GM10266 (cell line): Measurements from ENCODE around the gene PCED1B.

ENCODE experiments used
- DNase-seq: peaks from one replicate; pipeline ENCODE4 v3.0.0; 2012; ENCODE audit errors: extremely low spot score
- TF ChIP-seq, protein P1 (sequence below): IDR thresholded peaks from 2 replicates; pipeline ENCODE4 v1.5.1; 2012; ENCODE audit warnings: mild to moderate bottlenecking, low read depth; ENCODE audit not compliant: control insufficient read depth, insufficient read depth; ENCODE audit errors: missing control alignments

The PCED1B gene

GRCh38 chr12:47251919-47252318, 172.5 kb downstream of the PCED1B start:
- no peak for DNase-seq
- TF ChIP-seq, protein P1, sequence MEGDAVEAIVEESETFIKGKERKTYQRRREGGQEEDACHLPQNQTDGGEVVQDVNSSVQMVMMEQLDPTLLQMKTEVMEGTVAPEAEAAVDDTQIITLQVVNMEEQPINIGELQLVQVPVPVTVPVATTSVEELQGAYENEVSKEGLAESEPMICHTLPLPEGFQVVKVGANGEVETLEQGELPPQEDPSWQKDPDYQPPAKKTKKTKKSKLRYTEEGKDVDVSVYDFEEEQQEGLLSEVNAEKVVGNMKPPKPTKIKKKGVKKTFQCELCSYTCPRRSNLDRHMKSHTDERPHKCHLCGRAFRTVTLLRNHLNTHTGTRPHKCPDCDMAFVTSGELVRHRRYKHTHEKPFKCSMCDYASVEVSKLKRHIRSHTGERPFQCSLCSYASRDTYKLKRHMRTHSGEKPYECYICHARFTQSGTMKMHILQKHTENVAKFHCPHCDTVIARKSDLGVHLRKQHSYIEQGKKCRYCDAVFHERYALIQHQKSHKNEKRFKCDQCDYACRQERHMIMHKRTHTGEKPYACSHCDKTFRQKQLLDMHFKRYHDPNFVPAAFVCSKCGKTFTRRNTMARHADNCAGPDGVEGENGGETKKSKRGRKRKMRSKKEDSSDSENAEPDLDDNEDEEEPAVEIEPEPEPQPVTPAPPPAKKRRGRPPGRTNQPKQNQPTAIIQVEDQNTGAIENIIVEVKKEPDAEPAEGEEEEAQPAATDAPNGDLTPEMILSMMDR: no peak

DNA sequence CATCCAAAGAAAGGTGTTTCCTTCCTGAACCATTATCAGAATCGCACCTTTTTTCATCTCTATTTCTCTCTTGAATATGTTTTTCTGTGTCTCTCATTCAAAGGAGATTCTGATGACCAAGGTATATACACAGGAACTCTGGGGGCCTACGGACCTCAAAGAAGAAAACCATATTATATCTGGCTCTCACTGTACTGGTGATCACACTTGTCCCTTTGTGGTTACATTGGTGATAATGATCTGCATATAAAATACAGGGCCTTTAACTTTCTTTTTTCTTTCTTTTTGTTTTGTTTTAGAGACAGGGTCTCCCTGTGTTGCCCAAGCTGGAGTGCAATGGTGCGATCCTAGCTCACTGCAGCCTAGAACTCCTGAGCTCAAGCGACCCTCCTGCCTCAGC, 185.5 kb downstream of the PCED1B start:
- no peak for DNase-seq
- TF ChIP-seq, protein P1: no peak

- no peak for DNase-seq
- TF ChIP-seq, protein P1: no peak
These were observed 186.0 kb downstream of the PCED1B start for GRCh38 chr12:47265391-47265790.

GRCh38 chr12:47267571-47267970, 188.2 kb downstream of the PCED1B start:
- TF ChIP-seq, protein P1: no peak

DNA sequence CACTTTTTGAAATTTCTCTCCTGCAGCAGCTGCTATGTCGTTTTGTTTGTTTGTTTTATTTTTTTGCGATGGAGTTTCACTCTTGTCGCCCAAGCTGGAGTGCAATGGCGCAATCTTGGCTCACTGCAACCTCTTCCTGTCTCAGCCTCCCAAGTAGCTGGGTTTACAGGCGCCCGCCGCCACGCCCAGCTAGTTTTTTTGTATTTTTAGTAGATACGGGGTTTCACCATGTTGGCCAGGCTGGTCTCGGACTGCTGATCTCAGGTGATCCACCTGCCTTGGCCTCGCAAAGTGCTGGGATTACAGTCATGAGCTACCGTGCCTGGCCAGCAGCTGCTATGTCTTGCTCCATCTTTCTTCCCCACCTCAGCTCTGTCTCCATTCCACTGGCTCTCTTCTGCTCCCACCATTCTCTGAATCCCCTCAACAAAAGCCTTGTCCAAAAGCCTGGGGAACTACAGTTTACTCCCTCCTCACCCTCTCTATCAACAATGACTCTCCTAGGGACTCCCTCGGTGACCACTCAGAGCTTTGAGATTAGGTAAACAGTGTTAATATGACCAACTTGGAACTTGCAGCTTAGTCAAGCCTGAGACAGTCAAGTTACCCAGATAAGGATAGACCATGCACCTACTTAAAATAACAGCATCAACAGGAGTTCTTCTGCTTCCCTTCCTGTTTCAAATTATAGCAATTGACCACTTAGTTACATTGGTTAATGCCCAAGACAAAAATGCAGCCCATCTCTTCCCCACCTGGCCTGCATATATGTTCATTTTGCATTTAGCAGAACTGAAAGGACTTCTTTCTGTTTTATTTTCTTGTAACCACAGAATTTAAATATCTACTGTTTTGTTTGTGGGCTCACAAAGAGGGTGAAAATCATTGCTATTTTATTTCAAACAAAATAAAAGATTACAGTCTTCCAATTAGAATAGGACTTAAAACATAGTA, 189.4 kb downstream of the PCED1B start:
- TF ChIP-seq, protein P1: no peak
- no peak for DNase-seq

More at GRCh38 chr12:47267571-47267970, 188.2 kb downstream of the PCED1B start:
- no peak for DNase-seq

GRCh38 chr12:47269916-47270315, 190.5 kb downstream of the PCED1B start:
- TF ChIP-seq, protein P1: no peak
- DNase-seq: no peak

DNA sequence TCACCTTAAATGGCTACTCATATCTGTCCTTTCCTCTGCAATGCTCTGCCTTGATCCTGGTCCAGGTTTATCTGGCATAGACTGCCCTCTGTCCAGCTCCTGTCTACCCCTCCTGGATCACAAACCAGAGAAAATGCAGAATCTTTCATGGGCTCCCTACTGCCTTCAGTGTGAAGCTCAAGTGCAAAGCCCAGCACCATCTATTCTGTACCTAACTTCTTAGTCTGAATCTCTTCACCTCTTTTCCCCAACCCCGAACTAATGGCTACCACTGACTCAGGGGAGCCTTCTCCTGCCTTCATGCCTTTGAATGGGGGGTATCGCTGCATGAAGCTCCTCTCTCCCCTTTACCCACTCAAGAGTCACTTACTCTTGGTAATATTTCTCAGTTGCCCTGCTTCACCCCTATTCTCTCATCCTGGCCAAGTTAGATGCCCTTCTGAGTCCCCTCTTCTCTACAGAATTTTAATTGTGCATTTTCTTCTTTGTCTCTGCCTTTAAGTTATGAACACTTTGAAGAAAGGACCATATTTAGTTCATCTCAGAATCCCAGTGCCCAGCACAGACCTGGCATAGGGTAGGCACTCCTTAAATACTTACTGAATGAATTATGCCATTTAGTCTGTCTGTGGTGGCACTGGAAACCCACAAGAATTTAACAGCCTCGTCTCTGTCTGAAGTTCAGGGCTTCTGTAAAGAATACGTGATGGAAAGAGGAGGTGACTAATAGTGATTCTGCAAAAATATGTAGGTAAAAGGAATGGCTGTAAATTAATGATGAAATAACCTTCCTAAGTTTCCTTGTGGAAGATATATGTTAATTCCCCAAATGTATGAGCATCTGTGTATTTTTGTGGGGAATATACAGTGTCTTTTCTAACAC, 191.6 kb downstream of the PCED1B start:
- TF ChIP-seq, protein P1: no peak
- DNase-seq: no peak
